Endothelial cell of umbilical vein (primary cell): ENCODE results near the gene UGT8. TPM values are rescaled to one million over a fixed set of nuclear protein-coding genes. Genes with fewer than 3 reads are reported as not detected.

ENCODE experiments used
- Bru-seq: library from RNA; stranded (reverse); fragments of 400-500 nt; gene quantifications from one replicate; lab custom pipeline; 2021; lab: Mats Ljungman, UMichigan
- BruChase-seq, 2 experiments: library from RNA; stranded (reverse); fragments of 400-500 nt; gene quantifications; one replicate each; lab custom pipeline; 2021; lab: Mats Ljungman, UMichigan
- BruUV-seq: library from RNA; stranded (reverse); fragments of 400-500 nt; replicated peaks from 2 replicates; lab custom pipeline; 2021; lab: Mats Ljungman, UMichigan
- CTCF ChIA-PET: fragments of 300-600, 350-600 bp; sonication (Branson Sonifier 250); formaldehyde crosslinking; loops from one replicate; lab custom pipeline; 2021; ENCODE audit warnings: antibody characterized with exemption, inconsistent platforms; lab: Charles Lee
- POLR2A ChIA-PET: fragments of 300-600, 350-600 bp; sonication (Branson Sonifier 250); formaldehyde crosslinking; loops from one replicate; lab custom pipeline; 2021; ENCODE audit warnings: antibody characterized with exemption, inconsistent platforms; lab: Charles Lee
- DNase-seq: peaks from one replicate; pipeline ENCODE4 v3.0.0-alpha.2; 2011; ENCODE audit warnings: low read depth, low spot score
- FAIRE-seq: peaks from 2 replicates; lab custom pipeline; 2011; peaks lifted over from hg19 to GRCh38; lab: Jason Lieb, UNC
- H2AFZ ChIP-seq: 2 replicates; pipeline ENCODE4 v1.6.0; 2012; ENCODE audit warnings: low read depth, low read length, control low read depth, inconsistent platforms
- H3K27ac ChIP-seq: 2 replicates; pipeline ENCODE4 v1.5.1; 2011; ENCODE audit warnings: low read depth, mild to moderate bottlenecking, control low read depth, low read length, moderate library complexity; ENCODE audit not compliant: insufficient read depth
- H3K27me3 ChIP-seq, 2 experiments: 2 replicates each; pipeline versions ENCODE4 v1.6.0 to v1.6.1; 2011; ENCODE audit warnings: low read length in 2 of 2, mixed read lengths in 1 of 2; ENCODE audit not compliant: control insufficient read depth in 2 of 2, insufficient read depth in 2 of 2
- H3K36me3 ChIP-seq, 2 experiments: 2 replicates in 1 of 2; 3 replicates in 1 of 2; pipeline ENCODE4 v1.5.1; 2011; ENCODE audit warnings: low read length in 2 of 2, mild to moderate bottlenecking in 1 of 2, moderate library complexity in 1 of 2; ENCODE audit not compliant: control insufficient read depth in 2 of 2, insufficient read depth in 2 of 2; ENCODE audit errors: extremely low read depth in 1 of 2
- H3K4me1 ChIP-seq: 3 replicates; pipeline ENCODE4 v1.5.1; 2011; ENCODE audit warnings: mild to moderate bottlenecking, low read length; ENCODE audit not compliant: control insufficient read depth, insufficient read depth; ENCODE audit errors: extremely low read depth
- H3K4me2 ChIP-seq: 2 replicates; pipeline ENCODE4 v1.6.1; 2011; ENCODE audit warnings: low read length, control low read depth, mixed read lengths; ENCODE audit not compliant: insufficient read depth
- H3K4me3 ChIP-seq, 3 experiments: fragments of 200-600 bp in 1 of 3; sonication (generic), shearing (Covaris generic) in 1 of 3; replicated peaks in 1 of 3; 2 replicates each; pipeline ENCODE4 v1.5.1; 2011 to 2016; ENCODE audit warnings: control low read depth in 3 of 3, low read length in 3 of 3, mild to moderate bottlenecking in 2 of 3, inconsistent platforms in 1 of 3, low read depth in 1 of 3, moderate library complexity in 1 of 3; ENCODE audit not compliant: insufficient read depth in 1 of 3
- H3K79me2 ChIP-seq: 2 replicates; pipeline ENCODE4 v1.6.0; 2012; ENCODE audit warnings: low read length, inconsistent platforms; ENCODE audit not compliant: control insufficient read depth, insufficient read depth
- H3K9ac ChIP-seq: replicated peaks from 2 replicates; pipeline ENCODE3; 2011; ENCODE audit warnings: low read length, control low read depth; ENCODE audit not compliant: insufficient read depth; ENCODE audit errors: extremely low read depth
- H3K9me1 ChIP-seq: replicated peaks from 3 replicates; pipeline ENCODE4 v1.6.0; 2011; ENCODE audit warnings: mild to moderate bottlenecking, low read length; ENCODE audit not compliant: control insufficient read depth, insufficient read depth; ENCODE audit errors: extremely low read depth
- H3K9me3 ChIP-seq: replicated peaks from 2 replicates; pipeline ENCODE4 v1.5.1; 2012; ENCODE audit warnings: low read length, inconsistent platforms; ENCODE audit not compliant: control insufficient read depth, insufficient read depth
- H4K20me1 ChIP-seq: replicated peaks from 2 replicates; pipeline ENCODE3; 2011; ENCODE audit warnings: mild to moderate bottlenecking, low read length; ENCODE audit not compliant: control insufficient read depth, insufficient read depth; ENCODE audit errors: extremely low read depth
- CTCF ChIP-seq, 2 donors: IDR thresholded peaks; 1 replicate in 1 of 2; 2 replicates in 1 of 2; pipeline ENCODE4 v1.5.1; 2011; ENCODE audit warnings: low read length in 2 of 2, mild to moderate bottlenecking in 2 of 2, moderate library complexity in 2 of 2, control low read depth in 1 of 2, inconsistent platforms in 1 of 2, low read depth in 1 of 2; ENCODE audit not compliant: insufficient read depth in 1 of 2; ENCODE audit errors: extremely low read depth in 1 of 2
- EZH2 ChIP-seq: IDR thresholded peaks from 2 replicates; pipeline ENCODE4 v1.6.1; 2012; ENCODE audit warnings: borderline replicate concordance, low read depth, mild to moderate bottlenecking, moderate library complexity, low read length, inconsistent platforms; ENCODE audit not compliant: severe bottlenecking
- FOS ChIP-seq: IDR thresholded peaks from 2 replicates; pipeline ENCODE4 v1.6.1; 2011; ENCODE audit warnings: mild to moderate bottlenecking, low read length, moderate library complexity, borderline replicate concordance; ENCODE audit not compliant: insufficient read depth
- GATA2 ChIP-seq: IDR thresholded peaks from 2 replicates; pipeline ENCODE4 v1.7.0; 2011; ENCODE audit warnings: low read depth, mild to moderate bottlenecking, moderate library complexity, mixed read lengths, low read length; ENCODE audit not compliant: insufficient read length, insufficient read depth
- JUN ChIP-seq: IDR thresholded peaks from 2 replicates; pipeline ENCODE4 v1.6.1; 2011; ENCODE audit warnings: borderline replicate concordance, low read depth; ENCODE audit not compliant: insufficient read length, insufficient read depth
- MAX ChIP-seq: IDR thresholded peaks from 2 replicates; pipeline ENCODE4 v1.6.1; 2011; ENCODE audit not compliant: insufficient read depth, insufficient read length
- MYC ChIP-seq: IDR thresholded peaks from one replicate; pipeline ENCODE4 v1.6.1; 2011; ENCODE audit warnings: mild to moderate bottlenecking, low read depth, low read length
- POLR2A ChIP-seq: IDR thresholded peaks from 2 replicates; pipeline ENCODE4 v1.6.1; 2012; ENCODE audit warnings: low read depth, mild to moderate bottlenecking, control low read depth, low read length
- POLR2AphosphoS5 ChIP-seq: IDR thresholded peaks from 2 replicates; pipeline ENCODE4 v1.6.1; 2012; ENCODE audit warnings: low read depth, mild to moderate bottlenecking, control low read depth, low read length, moderate library complexity; ENCODE audit not compliant: insufficient read depth
- dilution Hi-C: fragments of 300-500 bp; cut with MboI; formaldehyde crosslinking; loops from one replicate; pipeline ENCODE4 v1.15.0; 2019; ENCODE audit warnings: low sequenced_read_pairs; ENCODE audit not compliant: extremely low pct_ligation_motif_present
- intact Hi-C: fragments of 100-400 bp; cut with micrococcal nuclease; formaldehyde crosslinking; loops from one replicate; pipeline ENCODE4 v1.10.0; 2022
- long read RNA-seq: library from polyadenylated mRNA; stranded (forward); transcript quantifications from one replicate; pipeline ENCODE4 v2.0.0, GENCODE V29; 2021
- polyA minus RNA-seq, 3 experiments: library from RNA; depleted of rRNA, polyadenylated mRNA; stranded (reverse); fragments of >200 nt; gene quantifications; 1 replicate in 1 of 3; 2 replicates in 2 of 3; pipeline ENCODE4 v1.2.3, GENCODE V29; 2011
- polyA plus RNA-seq, 4 experiments: library from polyadenylated mRNA; depleted of rRNA in 3 of 4; stranded (reverse) in 3 of 4; unstranded in 1 of 4; fragments of >200 nt; gene quantifications; 2 replicates each; pipeline versions ENCODE4 v1.2.1 to v1.2.3, GENCODE V29; 2011 to 2012; ENCODE audit warnings: missing spikeins in 1 of 4
- total RNA-seq: library from RNA; stranded (reverse); gene quantifications from 2 replicates; pipeline ENCODE4 v1.2.3, GENCODE V29; 2021

The UGT8 gene
- 0.11 and 0.14 TPM in 2 replicates for total RNA-seq
- polyA plus RNA-seq: 0.10 TPM in 1 of 2 replicates, not detected in the other
- 0.01 and 0.04 TPM in 2 replicates for polyA plus RNA-seq (2011; cell fraction: cytosol; rRNA removed)
- polyA plus RNA-seq (2011; cell fraction: nucleus; rRNA removed): 0.13 TPM in 1 of 2 replicates, not detected in the other
- polyA plus RNA-seq (2012): not detected in 2 replicates
- 0.11 TPM in 1 of 2 replicates, not detected in the other for polyA minus RNA-seq
- not detected for polyA minus RNA-seq (2011; cell fraction: cytosol; rRNA and poly(A)+ RNA removed)
- polyA minus RNA-seq (2011; cell fraction: nucleus; rRNA and poly(A)+ RNA removed): 0.34 TPM in 1 of 2 replicates, not detected in the other
- percentile 11 among the genes with signal in this experiment for Bru-seq, nascent RNA
- BruChase-seq, experiment 1, labeled RNA remaining after a 6-hour chase: percentile 7 among the genes with signal in this experiment
- percentile 7 among the genes with signal in this experiment for BruChase-seq, experiment 2, labeled RNA remaining after a 2-hour chase
- long read RNA-seq: 0 reads

GRCh38 chr4:114598191-114599121, at the start of gene UGT8:
Gene UGT8, plus strand, starts transcription at chr4:114598807. Its CDS starts 24,074 bp downstream, at chr4:114622881.
- Histone ChIP-seq H2AFZ (peak within 1 kb of the TSS; percentile 73), H3K4me3 (peak within 1 kb of the TSS in 2 of 3 experiments; percentile 9 to 19), H3K79me2 (no peaks in the 10 kb centered on the region), H3K9ac (no peak within 1 kb of the TSS), H3K27me3 (peaks cover 21 to 41% of the 10 kb centered on the region in 2 experiments), H3K9me3 (no peaks in the 10 kb centered on the region), H3K4me1 (peaks cover 7% of the 10 kb centered on the region), H3K36me3 (no peaks in the 10 kb centered on the region), H3K4me2 (peak within 1 kb of the TSS; percentile 63), H4K20me1 (no peaks in the 10 kb centered on the region), H3K9me1 (no peaks in the 10 kb centered on the region), H3K27ac (no peak within 1 kb of the TSS)
- FAIRE-seq: no peak
- CTCF ChIA-PET: interaction anchor here (0.9 to 1.0 kb wide), 2 partner anchors 9 to 11 kb away, joined by 3 read pairs; no protein-coding TSS in a partner anchor
- intact Hi-C loops (no loop called here), dilution Hi-C loops (no loop called here)
- no TSS peak for BruUV-seq
- TF ChIP-seq FOS (no peak), MAX (no peak), MYC (no peak), GATA2 (no peak), JUN (no peak), POLR2AphosphoS5 (no peak), CTCF (IDR thresholded peaks at IDR 0.05; ENCODE audit: extremely low read depth in 1 of 2, insufficient read depth in 1 of 2, low read depth in 1 of 2, low read length in 2 of 2) (no peak), POLR2A (no peak), EZH2 (no peak)
- peak; percentile 11 for DNase-seq
- POLR2A ChIA-PET: no interaction called here
